Hepatic stellate cell (primary cell): ENCODE measurements around the gene ACAP1.

ENCODE experiments used
- DNase-seq: peaks from one replicate; pipeline ENCODE4 v3.0.0; 2011; ENCODE audit warnings: low spot score

ACAP1 gene

DNA sequence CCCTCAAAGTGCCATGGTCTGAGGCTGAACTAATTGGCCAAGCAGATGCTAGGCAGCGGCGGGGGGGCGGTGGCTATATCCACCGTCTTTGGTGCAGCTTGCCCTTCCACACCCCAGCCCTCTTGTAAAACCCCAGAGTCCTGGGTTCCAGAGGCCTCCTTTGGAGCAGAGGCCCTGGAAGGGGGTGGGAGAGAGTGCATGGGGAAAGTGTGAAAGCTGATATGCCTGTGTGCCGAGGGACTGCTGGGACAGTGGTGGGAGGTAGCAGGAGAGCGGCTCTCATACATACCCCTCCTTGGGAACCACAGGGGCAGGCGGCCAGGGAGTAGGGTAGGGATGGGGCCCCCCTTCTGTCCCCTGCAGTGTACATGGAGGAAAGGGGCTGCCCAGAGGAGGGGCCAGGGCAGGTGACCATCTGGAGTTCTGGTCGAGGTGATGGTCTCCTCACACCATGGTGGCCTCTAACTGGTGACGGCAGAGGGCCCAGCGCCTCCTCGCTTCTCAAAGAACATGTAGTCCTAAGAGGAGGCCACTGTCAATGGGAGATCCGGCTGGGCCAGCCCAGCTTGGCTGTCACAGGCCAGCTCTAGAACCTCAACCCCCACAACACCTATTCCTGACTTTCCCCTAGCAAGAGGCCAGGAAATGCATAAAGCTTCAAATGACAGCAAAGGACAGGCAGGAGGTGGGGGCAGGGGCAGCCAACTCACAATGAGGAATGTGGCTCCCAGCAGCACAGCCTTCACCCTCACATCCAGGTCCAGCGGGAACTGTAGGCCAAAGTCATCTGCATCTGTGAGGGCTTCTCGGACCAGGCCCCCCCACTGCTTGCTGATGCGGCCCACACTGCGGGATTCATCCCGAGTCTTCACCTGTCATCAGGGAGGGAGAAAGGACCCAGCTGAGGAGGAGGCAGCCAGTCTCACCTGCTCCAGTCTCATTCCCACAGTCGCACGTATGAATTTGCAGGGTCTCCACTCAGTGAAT is 53.9 kb downstream of the ACAP1 start:
- no peak for DNase-seq

DNA sequence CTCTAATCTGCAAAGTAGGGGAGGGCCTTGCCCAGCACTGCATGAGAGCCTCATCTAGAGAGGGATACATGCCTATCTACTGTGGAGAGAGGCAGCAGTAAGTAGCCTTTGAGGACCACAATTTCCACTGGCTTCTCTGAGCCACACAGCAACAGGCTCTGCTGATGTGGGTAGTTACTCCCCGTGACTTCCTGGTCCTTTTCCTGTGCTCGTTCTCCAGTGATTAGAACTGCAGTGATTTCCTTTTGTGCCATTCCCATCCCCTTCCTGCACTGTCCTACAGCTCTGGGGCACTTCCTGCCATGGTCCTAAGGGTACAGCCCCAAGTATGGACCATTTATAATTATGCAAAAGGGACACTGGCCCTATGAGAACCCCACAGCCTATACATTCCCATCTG is 55.0 kb downstream of the ACAP1 start:
- no peak for DNase-seq

GRCh38 chr17:7392696-7393612 is 56.6 kb downstream of the ACAP1 start:
- DNase-seq: no peak

DNA sequence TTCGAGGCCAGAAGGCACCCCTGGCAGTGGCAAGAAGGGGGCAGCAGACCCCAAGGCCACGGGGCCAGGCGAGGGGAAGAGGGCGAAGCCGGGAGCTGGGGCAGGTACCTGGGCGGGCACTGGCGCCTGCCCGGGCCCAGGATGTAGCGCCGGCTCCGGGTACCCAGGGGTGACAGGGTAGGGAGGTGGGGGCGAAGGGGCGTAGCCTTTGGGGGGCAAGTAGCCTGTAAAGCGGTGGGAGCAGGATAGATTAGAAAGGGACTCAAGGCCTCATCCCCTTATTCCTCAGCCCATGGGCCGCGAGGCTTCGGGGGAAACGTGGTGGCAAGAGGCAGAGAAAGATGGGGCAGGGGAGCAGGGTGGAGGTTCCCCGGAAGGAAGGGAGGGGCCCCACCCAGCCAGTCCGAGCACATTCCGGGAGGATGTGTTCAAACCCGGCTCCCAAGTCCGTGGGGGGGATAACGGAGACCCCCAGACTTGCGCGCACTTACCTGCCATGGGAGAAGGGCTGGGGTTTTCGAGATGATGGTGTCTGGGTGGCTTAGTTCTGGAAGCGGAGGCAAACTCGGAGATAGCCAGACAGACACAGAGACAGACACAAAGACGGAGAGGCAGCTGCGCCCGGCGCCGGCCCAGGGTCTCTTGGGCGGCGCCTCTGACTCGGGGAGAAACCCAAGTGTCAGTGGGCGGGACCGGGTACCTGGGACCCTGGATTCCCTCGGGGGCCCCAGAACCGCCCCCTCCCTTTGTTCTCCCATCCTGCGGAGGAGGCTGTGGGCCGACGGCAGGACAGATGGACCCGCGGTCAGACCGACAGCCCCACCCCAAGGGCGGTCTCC is 57.5 kb downstream of the ACAP1 start:
- peak; percentile 60 for DNase-seq

- DNase-seq: peak; percentile 93
Observed at GRCh38 chr17:7394452-7395191, 58.3 kb downstream of the ACAP1 start, which contains the start of gene PLSCR3. Gene PLSCR3 (minus strand): TSS chr17:7394525. CDS start chr17:7394110, 415 bp downstream.

DNA sequence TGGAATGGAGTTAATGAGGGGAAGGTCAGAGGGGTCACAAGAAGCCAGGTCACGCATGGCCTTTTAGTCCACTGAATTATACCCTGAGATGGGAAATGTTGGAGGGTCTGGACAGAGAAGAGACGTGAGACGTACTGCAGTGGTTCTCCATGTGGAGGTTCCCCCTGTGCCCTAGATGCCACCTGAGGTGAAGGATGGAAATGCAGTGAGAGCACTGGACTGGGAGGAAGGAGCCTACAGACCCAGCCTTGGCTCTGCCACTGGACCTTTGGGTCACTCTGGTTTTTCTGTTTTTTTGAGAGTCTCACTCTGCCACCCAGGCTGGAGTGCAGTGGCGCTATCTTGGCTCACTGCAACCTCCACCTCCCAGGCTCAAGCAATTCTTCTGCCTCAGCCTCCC is 59.8 kb downstream of the ACAP1 start:
- no peak for DNase-seq

DNA sequence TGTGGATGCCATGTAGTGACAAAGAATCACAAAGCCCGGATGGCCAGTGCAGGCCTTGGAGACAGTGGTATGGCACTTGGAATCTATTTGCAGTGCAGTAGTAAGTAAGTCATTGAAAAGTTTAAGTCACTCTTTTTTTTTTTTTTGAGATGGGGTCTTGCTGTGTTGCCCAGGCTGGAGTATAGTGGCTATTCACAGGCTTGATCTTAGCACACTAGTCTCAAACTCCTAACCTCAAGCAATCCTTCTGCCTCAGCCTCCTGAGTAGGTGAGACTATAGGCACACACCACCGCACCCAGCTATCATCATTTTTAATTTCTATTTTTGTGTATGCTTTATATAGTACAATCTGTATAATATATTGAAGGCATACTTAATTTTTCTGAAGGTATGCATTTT is 62.3 kb downstream of the ACAP1 start:
- DNase-seq: no peak
